Stimulated activated CD8-positive, alpha-beta memory T cell treated with anti-CD3 and anti-CD28 coated beads, Interleukin-12 subunit alpha, Interleukin-12 subunit beta, amount 100 ng/mL, for 4 hours (primary cell): Measurements from ENCODE around the gene IQCK.
"Not testable (repeated sequence)": the region's sequence is repeated elsewhere in the genome, so short reads cannot be mapped to it uniquely, and the experiment has no call there.

Source experiments
- DNase-seq: peaks from one replicate; pipeline ENCODE4 v3.0.0-alpha.2; 2020; ENCODE audit warnings: low read depth

Gene IQCK

GRCh38 chr16:19760356-19761060 lies 42.4 kb downstream of the IQCK start:
- DNase-seq: no peak

- no peak for DNase-seq
Measured at GRCh38 chr16:19765860-19766553, 47.9 kb downstream of the IQCK start.

GRCh38 chr16:19766554-19766884 lies 48.4 kb downstream of the IQCK start:
- no peak for DNase-seq

DNA sequence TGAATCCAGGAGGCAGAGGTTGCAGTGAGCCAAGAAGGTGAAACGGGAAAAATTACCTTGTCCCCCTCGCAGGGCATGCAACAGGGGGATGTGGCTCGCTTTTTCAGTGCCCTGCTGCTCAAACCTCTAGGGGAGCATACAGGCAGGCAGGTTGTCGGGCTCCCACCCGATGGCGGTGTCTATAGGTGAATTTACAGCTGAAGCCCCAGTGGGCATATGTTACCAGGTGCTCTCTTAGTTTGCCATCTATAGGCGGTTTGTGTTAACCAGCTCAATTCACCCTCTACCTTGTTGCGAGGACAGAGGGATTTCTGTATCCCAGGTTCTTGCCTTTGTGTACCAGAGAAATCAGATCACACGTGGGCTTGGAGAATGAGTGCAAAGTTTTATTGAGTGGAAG lies 48.9 kb downstream of the IQCK start:
- no peak for DNase-seq

DNA sequence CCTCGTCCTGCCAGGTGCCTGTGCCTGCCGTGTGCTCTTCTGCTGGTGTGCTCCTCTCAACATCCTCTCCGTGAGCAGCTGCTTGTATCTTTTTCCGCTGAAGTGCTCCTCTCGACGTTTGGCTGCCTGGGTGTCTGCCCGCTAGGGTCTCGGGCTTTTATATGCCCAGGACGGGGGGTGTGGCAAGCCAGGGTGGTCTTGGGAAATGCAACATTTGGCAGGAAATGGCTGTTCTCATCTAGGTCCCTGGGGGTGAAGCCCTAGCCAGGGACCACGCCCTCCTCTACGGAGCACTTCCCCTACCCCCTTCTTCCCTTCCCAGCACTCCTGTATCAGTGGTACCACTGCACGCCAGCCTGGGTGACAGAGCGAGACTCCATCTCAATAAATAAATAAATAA lies 49.4 kb downstream of the IQCK start:
- DNase-seq: no peak

GRCh38 chr16:19769239-19769638 lies 51.2 kb downstream of the IQCK start:
- DNase-seq: no peak

GRCh38 chr16:19771040-19771439 lies 53.0 kb downstream of the IQCK start:
- DNase-seq: no peak

DNA sequence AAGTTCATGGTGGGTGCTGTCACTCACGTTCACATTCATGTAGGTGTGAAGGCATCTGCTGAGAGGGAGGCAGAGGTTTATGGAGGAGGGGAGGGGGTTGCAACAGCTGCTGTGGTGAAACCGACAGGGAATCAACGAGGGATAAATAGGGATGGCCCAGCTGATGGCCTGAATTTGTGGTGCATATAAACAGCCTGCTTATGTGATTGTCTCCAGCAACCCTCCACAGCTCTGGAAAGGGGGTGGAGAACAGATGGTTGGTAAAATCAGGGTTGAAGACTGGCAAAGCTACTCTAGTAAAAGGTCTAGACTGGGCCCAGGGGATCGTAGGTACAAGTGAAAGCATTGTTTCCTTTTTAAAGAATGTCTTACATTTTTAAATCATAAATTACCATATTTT lies 53.7 kb downstream of the IQCK start:
- no peak for DNase-seq

DNA sequence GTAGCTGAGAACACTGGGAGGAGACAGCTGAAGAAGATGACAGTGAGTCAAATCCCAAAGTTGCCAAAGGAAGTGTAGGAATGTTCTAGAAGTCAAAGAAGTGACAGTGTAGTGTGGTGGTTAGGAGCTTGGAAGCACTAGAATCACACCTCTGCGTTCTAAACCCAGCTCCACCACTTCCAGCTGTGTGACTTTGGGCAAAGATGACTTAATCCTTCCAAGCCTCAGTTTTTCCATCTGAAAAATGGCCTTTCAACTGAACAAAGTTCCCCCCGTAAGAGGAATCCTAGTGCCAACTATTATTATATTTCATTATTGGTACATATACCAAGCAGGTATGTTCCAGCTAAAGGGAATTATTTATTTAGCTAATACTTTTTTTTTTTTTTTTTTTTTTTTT lies 56.0 kb downstream of the IQCK start:
- DNase-seq: no peak

DNA sequence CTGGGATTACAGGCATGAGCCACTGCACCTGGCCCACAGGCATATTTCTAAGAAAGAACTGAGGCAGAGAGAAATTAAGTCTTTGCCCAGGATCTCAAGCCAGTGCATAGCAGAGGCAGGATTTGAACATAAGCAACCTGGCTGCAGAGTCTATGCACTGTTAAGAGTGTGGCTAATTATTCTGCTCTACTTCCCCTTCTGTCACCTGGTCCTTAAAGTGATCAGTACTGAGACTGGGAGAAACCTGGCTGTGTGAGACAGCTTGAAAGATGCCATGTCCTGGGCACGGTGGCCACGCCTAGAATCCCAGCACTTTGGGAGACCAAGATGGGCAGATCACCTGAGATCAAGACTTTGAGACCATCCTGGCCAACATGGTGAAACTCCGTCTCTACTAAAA lies 58.1 kb downstream of the IQCK start:
- DNase-seq: no peak

GRCh38 chr16:19776565-19776964 lies 58.5 kb downstream of the IQCK start:
- DNase-seq: no peak

- DNase-seq: no peak
Measured at GRCh38 chr16:19780321-19780720, 62.2 kb downstream of the IQCK start.

DNA sequence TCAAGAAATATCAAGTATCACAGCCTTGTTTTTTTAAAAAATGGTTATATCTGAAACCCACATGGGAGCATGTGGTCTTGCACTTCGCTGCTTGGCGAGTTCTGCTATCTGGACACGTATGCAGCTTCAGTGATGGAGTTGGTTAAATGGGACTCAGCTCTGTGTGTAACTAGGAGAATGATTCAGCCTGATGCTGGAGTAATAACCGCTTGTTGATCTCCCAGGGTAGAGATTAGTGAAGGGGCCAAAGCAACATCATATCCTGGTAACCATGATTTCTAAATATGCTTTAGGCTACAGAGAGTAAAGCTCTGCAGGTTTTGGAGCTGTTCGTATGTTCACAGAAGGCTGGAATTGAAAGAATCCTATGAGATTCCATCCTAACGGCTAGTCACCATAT lies 63.2 kb downstream of the IQCK start:
- DNase-seq: no peak

- no peak for DNase-seq
Measured at GRCh38 chr16:19783363-19784182, 65.5 kb downstream of the IQCK start.

- DNase-seq: no peak
Measured at GRCh38 chr16:19784183-19784736, 66.2 kb downstream of the IQCK start.

DNA sequence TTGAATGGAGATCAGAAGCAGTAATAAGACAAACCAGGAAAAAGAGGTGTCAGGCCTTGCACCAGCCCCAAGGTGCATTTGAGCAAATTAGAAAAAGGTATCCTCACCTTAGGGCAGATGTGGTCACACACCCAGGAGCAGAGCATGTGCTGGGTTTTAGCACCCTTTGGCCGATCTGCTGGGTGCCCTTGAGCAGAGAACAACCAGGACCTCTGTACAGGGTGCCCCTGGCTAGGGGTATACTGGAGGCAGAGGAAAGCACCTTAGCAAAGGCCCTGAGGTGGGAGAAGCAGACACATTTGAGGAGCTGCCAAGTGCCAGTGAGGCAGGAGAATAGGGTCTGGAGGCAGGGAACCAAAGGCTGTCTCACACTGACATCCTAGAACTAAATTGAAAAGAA lies 67.0 kb downstream of the IQCK start:
- no peak for DNase-seq

DNA sequence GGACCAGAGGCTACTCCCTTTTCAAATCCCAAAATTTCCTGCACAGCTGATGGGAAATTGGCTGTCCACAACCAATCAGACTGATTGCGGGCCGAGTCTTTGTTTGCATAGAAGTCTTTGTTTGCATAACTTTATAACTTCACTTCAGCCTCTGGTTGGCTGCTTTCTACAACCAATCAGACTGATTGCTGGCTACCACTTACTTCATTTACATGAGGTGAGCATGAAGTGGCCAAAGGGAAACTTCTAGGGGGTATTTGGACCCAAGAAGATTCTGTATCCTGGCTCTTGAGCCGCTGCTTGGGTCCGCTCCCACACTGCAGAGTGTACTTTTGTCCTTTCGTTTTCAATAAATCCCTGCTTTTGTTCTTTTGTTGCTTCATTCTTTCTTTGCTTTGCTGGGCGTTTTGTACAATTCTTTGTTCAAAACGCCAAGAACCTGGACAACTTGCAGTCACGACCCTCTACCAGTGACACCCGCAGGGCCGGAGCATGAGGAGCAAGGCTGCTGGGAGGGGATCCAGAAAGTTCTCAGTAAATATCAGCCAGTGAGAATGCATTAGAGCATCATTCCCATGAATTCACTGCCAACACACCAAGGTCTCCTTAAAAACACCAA lies 67.5 kb downstream of the IQCK start:
- DNase-seq: no peak

DNA sequence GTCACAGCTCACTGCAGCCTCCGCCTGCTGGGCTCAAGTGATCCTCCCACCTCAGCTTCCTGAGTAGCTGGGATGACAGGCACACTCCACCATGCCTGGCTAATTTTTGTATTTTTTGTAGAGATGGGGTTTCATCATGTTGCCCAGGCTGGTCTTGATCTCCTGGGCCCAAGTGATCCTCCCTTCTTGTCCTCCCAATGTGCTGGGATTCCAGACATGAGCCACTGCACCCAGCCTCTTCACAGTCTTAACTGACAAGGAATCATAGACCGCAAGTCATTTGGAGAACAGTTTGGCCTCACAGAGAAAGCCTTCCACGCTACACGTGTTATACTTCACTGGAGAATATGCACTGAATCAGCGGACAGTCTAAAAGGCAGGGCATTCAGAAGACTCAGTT lies 83.3 kb downstream of the IQCK start:
- DNase-seq: not testable (repeated sequence)

- DNase-seq: not testable (repeated sequence)
Measured at GRCh38 chr16:19801824-19802223, 83.8 kb downstream of the IQCK start.

DNA sequence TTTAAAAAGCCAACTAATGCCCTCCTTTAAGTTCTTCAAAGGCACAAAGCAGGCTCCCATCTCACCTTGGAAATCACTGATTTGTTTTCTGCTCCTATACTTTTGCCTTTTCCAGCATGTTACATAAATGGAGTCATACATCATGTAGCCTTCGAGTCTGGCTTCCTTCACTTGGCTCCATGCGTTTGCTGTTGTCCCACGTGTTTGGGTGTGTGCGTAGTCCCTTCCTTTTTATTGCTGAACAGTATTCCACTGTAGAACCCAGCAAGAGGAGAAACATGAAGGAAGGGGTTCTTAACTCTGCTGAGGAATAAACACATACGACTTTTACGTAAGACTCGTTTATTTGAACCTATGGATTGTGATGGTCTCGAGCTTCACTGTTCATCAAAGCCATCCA lies 84.5 kb downstream of the IQCK start:
- no peak for DNase-seq

- no peak for DNase-seq
Measured at GRCh38 chr16:19804538-19805323, 86.7 kb downstream of the IQCK start.
